AG04450 (cell line): ENCODE measurements around the gene HEPN1. TPM values are rescaled to one million over a fixed set of nuclear protein-coding genes. Genes with fewer than 3 reads are reported as not detected.

Experiments used
- CTCF ChIA-PET: fragments of 300-600, 350-600 bp; formaldehyde crosslinking; extraction: SDS; loops from one replicate; lab custom pipeline; 2022; ENCODE audit warnings: antibody characterized with exemption, inconsistent platforms; lab: Charles Lee
- POLR2A ChIA-PET: fragments of 350-600 bp; formaldehyde crosslinking; extraction: SDS; loops from one replicate; lab custom pipeline; 2021; ENCODE audit warnings: antibody characterized with exemption, inconsistent platforms; lab: Yijun Ruan, JAX
- DNase-seq: peaks from one replicate; pipeline ENCODE4 v3.0.0-alpha.2; 2011; ENCODE audit warnings: low read depth, low spot score
- H3K27ac ChIP-seq: one replicate; pipeline ENCODE4 v1.5.1; 2012; ENCODE audit warnings: low read depth, low read length, control low read depth
- H3K27me3 ChIP-seq: one replicate; pipeline ENCODE4 v1.6.0; 2012; ENCODE audit warnings: low read length; ENCODE audit not compliant: control insufficient read depth, insufficient read depth
- H3K4me3 ChIP-seq: 2 replicates; pipeline ENCODE4 v1.5.1; 2011; ENCODE audit warnings: mild to moderate bottlenecking, low read depth, low read length, control low read depth
- H3K9me3 ChIP-seq: 2 replicates; pipeline ENCODE4 v1.5.1; 2012; ENCODE audit warnings: low read length; ENCODE audit not compliant: control insufficient read depth, insufficient read depth
- polyA plus RNA-seq: library from polyadenylated mRNA; depleted of rRNA; stranded (reverse); fragments of >200 nt; gene quantifications from 2 replicates; pipeline ENCODE4 v1.2.3, GENCODE V29; 2011
- TF ChIP-seq, protein P1 (sequence below): IDR thresholded peaks from 2 replicates; pipeline ENCODE4 v1.5.1; 2011; ENCODE audit warnings: low read depth, low read length, control low read depth, inconsistent platforms

Gene HEPN1
- polyA plus RNA-seq, 1 experiment: not detected

DNA sequence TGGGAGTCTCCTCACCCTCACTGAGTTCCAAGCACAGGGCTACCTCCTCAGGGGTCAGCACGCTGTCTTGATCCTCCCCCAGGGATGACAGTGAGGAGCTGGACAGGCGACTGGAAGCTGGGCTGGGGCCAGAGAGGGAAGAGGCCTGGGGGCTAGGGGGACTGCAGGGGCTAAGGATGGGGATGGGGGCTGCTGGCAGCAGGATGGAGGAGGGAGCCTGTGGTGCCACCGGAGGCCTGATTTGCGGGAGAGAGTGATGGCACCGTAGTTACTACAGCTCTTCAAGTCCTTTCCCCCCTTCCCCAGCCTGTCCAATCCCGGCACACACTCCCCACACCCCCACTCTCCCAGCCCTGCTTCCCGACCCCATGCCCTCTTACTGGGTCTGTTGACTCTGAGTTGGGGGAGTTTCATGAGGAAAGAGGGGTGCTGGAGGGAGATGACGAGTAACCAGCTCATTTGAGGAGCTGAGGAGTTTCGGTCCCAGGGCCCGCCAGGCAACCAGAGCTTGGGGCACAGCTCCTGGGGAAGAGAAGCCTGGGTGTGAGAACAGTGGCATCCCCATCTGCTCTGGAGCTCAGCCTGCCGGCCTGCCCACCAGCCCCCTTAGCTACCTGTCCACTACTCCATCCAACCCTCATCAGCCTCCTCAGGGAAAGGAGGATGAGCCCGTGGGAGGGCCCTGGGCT, 31.9 kb upstream of the HEPN1 start:
- Histone ChIP-seq H3K4me3 (no peak overlapping the region), H3K9me3 (peaks cover 3% of the 10 kb centered on the region; the same call in 1 of the 2 replicates), H3K27ac (no peak overlapping the region), H3K27me3 (no peaks in the 10 kb centered on the region)
- ChIA-PET CTCF (interaction anchor here (1.6 kb wide), 1 partner anchor 11 kb away, joined by 10 read pairs; no protein-coding TSS in a partner anchor), POLR2A (interaction anchor here (0.7 to 1.2 kb wide), 3 partner anchors 8 to 136 kb away, joined by 3 to 4 read pairs (median 4); partner anchors contain the start of gene ROBO4)
- no peak for DNase-seq
- TF ChIP-seq, protein P1, sequence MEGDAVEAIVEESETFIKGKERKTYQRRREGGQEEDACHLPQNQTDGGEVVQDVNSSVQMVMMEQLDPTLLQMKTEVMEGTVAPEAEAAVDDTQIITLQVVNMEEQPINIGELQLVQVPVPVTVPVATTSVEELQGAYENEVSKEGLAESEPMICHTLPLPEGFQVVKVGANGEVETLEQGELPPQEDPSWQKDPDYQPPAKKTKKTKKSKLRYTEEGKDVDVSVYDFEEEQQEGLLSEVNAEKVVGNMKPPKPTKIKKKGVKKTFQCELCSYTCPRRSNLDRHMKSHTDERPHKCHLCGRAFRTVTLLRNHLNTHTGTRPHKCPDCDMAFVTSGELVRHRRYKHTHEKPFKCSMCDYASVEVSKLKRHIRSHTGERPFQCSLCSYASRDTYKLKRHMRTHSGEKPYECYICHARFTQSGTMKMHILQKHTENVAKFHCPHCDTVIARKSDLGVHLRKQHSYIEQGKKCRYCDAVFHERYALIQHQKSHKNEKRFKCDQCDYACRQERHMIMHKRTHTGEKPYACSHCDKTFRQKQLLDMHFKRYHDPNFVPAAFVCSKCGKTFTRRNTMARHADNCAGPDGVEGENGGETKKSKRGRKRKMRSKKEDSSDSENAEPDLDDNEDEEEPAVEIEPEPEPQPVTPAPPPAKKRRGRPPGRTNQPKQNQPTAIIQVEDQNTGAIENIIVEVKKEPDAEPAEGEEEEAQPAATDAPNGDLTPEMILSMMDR: no peak

DNA sequence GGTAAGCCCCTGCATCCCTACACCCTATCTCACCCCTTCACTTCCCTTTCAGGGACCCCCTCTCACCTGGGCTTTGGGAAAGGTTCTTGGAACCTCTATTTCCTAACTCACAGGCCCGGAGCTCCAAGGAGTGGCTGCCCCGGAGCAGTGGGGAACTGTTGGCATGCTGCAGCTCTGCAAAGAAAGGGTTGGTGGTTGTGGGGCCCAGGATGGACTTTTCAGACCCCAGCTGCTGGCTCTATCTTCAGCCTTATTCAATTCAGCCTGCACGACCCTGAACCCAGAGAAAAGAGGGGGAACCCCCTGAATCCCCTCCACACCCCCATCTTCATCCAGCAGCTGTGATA, 31.4 kb upstream of the HEPN1 start:
- CTCF ChIA-PET: interaction anchor here (1.6 kb wide), 1 partner anchor 11 kb away, joined by 10 read pairs; no protein-coding TSS in a partner anchor
- Histone ChIP-seq H3K4me3 (no peak overlapping the region), H3K27ac (no peak overlapping the region), H3K9me3 (peaks cover 3% of the 10 kb centered on the region; the same call in 1 of the 2 replicates), H3K27me3 (no peaks in the 10 kb centered on the region)
- DNase-seq: no peak
- POLR2A ChIA-PET: interaction anchor here (1.0 to 1.2 kb wide), 2 partner anchors 8 to 11 kb away, joined by 4 read pairs; partner anchors contain the start of gene ROBO4
- TF ChIP-seq, protein P1: no peak

DNA sequence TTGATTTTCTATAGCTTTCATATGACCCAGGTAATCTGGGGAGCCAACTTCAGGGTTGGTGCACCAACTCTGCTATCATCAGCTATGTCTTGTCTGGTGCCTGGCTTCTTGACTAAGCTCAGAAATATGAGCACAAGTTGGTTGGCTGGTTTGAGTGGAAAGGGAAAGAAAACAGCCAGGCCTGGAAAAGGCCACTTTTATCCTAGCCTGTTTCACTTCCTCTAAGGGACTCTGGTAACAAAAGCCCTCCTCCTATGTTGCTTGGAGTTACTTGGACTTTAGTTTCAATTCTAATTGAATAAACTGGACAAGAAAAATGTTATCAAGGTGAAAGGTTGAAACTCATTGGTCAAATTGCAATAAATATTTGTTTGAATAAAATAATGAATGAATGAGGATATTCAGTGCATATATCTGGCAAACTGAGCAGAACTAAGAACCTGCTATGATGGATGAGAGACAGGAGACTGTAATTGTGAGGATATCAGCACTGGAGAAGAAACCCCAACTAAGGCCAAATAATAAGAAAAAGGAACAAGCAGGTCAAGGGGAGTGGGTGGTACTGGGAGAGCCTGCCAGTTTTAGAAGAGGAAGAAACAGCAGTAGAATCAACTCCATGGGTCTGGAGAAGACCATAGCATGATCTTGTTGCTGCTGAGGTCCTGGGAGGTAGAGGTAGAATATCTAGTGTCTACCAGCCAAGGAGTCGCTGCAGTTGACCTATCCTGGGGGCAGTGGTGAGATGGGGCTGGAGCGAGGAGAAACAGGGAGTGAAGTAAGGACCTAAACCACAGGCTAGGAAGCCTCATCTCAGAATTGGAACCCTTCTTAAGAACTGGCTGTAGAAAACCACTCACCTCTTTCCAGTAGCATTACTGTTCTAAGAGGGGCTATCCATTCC, 29.6 kb upstream of the HEPN1 start:
- ChIA-PET POLR2A (interaction anchor here (0.6 to 0.7 kb wide), 2 partner anchors 23 to 53 kb away, joined by 3 to 15 read pairs; no protein-coding TSS in a partner anchor), CTCF (interaction anchor here (0.6 to 3.0 kb wide), 5 partner anchors 13 to 244 kb away, joined by 3 to 16 read pairs (median 4); no protein-coding TSS in a partner anchor)
- H3K27ac ChIP-seq: no peak overlapping the region
- H3K4me3 ChIP-seq: no peak overlapping the region
- TF ChIP-seq, protein P1: no peak
- no peak for DNase-seq
- H3K27me3 ChIP-seq: no peaks in the 10 kb centered on the region
- H3K9me3 ChIP-seq: peaks cover 3% of the 10 kb centered on the region; the same call in 1 of the 2 replicates

DNA sequence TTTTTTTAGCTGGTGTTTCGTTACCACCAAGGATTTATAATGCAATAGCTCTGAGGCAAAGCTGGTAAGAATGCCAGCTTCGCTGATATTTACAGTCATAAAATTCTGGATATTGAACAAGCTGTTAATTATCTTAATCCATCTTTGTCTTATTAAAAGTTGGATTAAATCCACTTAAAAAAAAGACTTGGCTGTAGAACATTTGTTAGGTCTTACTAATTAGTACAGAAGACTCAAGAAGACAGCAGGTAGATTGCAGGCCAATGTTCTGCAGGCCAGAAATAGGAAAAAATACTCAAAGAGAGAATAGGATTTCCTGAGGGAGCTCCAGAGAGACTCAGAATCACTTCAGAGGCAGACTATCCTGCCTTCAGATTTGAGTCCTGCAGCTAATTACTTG, 28.9 kb upstream of the HEPN1 start:
- TF ChIP-seq, protein P1: no peak
- no peak overlapping the region for H3K27ac ChIP-seq
- DNase-seq: no peak
- H3K4me3 ChIP-seq: no peak overlapping the region
- ChIA-PET POLR2A (interaction anchor here (0.8 to 0.9 kb wide), 2 partner anchors 14 to 45 kb away, joined by 3 read pairs; partner anchors contain the start of gene HEPACAM), CTCF (interaction anchor here (0.8 to 3.0 kb wide), 3 partner anchors 14 to 246 kb away, joined by 3 to 16 read pairs (median 3); no protein-coding TSS in a partner anchor)
- H3K27me3 ChIP-seq: no peaks in the 10 kb centered on the region
- peaks cover 3% of the 10 kb centered on the region; the same call in 1 of the 2 replicates for H3K9me3 ChIP-seq
